Sigmoid colon (tissue), 7 donors: Measurements from ENCODE around the gene SLC1A3. TPM values are rescaled to one million over a fixed set of nuclear protein-coding genes. Genes with fewer than 3 reads are reported as not detected.

Source experiments
- DNase-seq: peaks from one replicate; pipeline ENCODE4 v3.0.0-alpha.2; 2019
- H3K27ac ChIP-seq, 4 donors: fragments of 200-600 bp; sonication (generic); one replicate each; pipeline ENCODE4 v1.5.1; 2016 to 2019; ENCODE audit warnings: mild to moderate bottlenecking in 1 of 4
- H3K27me3 ChIP-seq, 3 donors: fragments of 200-600 bp; sonication (generic); one replicate each; pipeline ENCODE4 v1.5.1; 2019; ENCODE audit warnings: mild to moderate bottlenecking in 1 of 3
- H3K36me3 ChIP-seq, 4 donors: fragments of 200-600 bp; sonication (generic); one replicate each; pipeline ENCODE4 v1.5.1; 2016 to 2019
- H3K4me1 ChIP-seq, 4 donors: fragments of 200-600 bp; sonication (generic); one replicate each; pipeline ENCODE4 v1.5.1; 2017 to 2019
- H3K4me3 ChIP-seq, 4 donors: fragments of 200-600 bp; sonication (generic); one replicate each; pipeline ENCODE4 v1.5.1; 2017 to 2019; ENCODE audit warnings: mild to moderate bottlenecking in 2 of 4, moderate library complexity in 1 of 4
- H3K9me3 ChIP-seq, 4 donors: fragments of 200-600 bp in 3 of 4; sonication (generic) in 3 of 4; one replicate each; pipeline versions ENCODE4 v1.5.1 to v1.6.1; 2013 to 2019
- EP300 ChIP-seq, 4 donors: sonication (generic); formaldehyde crosslinking; IDR thresholded peaks; one replicate each; pipeline ENCODE4 v1.6.1; 2017; ENCODE audit warnings: antibody characterized with exemption in 4 of 4
- POLR2A ChIP-seq, 2 donors: fragments of 450-650 bp; IDR thresholded peaks; one replicate each; pipeline ENCODE4 v1.6.1; 2016; ENCODE audit warnings: antibody characterized with exemption in 2 of 2, mild to moderate bottlenecking in 2 of 2, moderate library complexity in 2 of 2
- POLR2AphosphoS5 ChIP-seq, 4 donors: sonication (generic); formaldehyde crosslinking; IDR thresholded peaks; one replicate each; pipeline ENCODE4 v1.6.1; 2017; ENCODE audit warnings: antibody characterized with exemption in 4 of 4
- WGBS, 2 donors: extraction: QIAGEN DNeasy Blood & Tissue Kit; methylation state at CpG; one replicate each; pipeline ENCODE4 v1.1.7; 2013; 5-methylcytosine and 5-hydroxymethylcytosine counted together
- intact Hi-C: fragments of 100-400 bp; cut with DNase I; formaldehyde crosslinking; loops from one replicate; pipeline ENCODE4 v1.15.1; 2023
- polyA plus RNA-seq, 3 donors: library from polyadenylated mRNA; stranded (reverse); fragments of 200-250 nt; gene quantifications; one replicate each; pipeline ENCODE4 v1.2.3, GENCODE V29; 2013
- total RNA-seq, 4 donors: library from RNA; depleted of rRNA; stranded (reverse); fragments of >200 nt; gene quantifications; one replicate each; pipeline ENCODE4 v1.1.0, GENCODE V29; 2016
- TF ChIP-seq, protein P1 (sequence below), 4 experiments: fragments of 450-650 bp in 3 of 4; fragments of 200-600 bp in 1 of 4; IDR thresholded peaks; one replicate each; pipeline ENCODE4 v1.5.1; 2016 to 2019; ENCODE audit warnings: antibody characterized with exemption in 4 of 4, mild to moderate bottlenecking in 3 of 4, moderate library complexity in 2 of 4
- donor health status: healthy with polysubstance abuse.
- donor health status: Bipolar disorder and iron deficiency.
- donor health status: healthy.

SLC1A3 gene
- total and polyA plus RNA-seq, 7 donors: 1.8 to 23.6 (median 16.8) TPM

DNA sequence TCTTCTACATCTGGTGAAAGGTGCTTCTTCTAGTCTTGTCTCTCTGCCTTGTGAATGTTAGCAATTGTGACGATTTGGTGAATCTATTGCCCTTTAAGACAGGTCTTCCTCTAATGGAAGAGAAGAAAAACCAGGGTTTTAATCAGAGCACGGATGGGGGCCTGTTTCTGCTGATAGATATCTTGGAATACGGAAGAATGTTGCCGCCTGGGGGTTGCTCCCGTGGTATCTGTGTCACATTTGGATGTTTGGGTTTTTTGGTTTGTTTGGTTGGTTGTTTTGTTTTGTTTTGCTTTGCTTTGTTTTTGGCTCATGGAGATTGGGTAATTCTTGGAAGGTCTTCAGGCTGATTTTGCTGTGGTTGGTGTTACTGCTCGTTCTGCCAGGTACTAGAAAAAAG is 9.7 kb upstream of the SLC1A3 start:
- Histone ChIP-seq H3K27me3 (no peaks in the 10 kb centered on the region), H3K36me3 (no peaks in the 10 kb centered on the region), H3K27ac (no peak overlapping the region), H3K9me3 (no peaks in the 10 kb centered on the region), H3K4me3 (no peak overlapping the region), H3K4me1 (no peaks in the 10 kb centered on the region)
- DNase-seq: no peak
- TF ChIP-seq EP300 (IDR thresholded peaks at IDR 0.05) (no peak), POLR2A (IDR thresholded peaks at IDR 0.05) (no peak), POLR2AphosphoS5 (IDR thresholded peaks at IDR 0.05) (no peak)
- TF ChIP-seq, protein P1, sequence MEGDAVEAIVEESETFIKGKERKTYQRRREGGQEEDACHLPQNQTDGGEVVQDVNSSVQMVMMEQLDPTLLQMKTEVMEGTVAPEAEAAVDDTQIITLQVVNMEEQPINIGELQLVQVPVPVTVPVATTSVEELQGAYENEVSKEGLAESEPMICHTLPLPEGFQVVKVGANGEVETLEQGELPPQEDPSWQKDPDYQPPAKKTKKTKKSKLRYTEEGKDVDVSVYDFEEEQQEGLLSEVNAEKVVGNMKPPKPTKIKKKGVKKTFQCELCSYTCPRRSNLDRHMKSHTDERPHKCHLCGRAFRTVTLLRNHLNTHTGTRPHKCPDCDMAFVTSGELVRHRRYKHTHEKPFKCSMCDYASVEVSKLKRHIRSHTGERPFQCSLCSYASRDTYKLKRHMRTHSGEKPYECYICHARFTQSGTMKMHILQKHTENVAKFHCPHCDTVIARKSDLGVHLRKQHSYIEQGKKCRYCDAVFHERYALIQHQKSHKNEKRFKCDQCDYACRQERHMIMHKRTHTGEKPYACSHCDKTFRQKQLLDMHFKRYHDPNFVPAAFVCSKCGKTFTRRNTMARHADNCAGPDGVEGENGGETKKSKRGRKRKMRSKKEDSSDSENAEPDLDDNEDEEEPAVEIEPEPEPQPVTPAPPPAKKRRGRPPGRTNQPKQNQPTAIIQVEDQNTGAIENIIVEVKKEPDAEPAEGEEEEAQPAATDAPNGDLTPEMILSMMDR (IDR thresholded peaks at IDR 0.05): no peak
- intact Hi-C loops: no loop called here
- 71 to 82% methylated on average over 6 of the region's 6 CpGs for WGBS, 2 donors

DNA sequence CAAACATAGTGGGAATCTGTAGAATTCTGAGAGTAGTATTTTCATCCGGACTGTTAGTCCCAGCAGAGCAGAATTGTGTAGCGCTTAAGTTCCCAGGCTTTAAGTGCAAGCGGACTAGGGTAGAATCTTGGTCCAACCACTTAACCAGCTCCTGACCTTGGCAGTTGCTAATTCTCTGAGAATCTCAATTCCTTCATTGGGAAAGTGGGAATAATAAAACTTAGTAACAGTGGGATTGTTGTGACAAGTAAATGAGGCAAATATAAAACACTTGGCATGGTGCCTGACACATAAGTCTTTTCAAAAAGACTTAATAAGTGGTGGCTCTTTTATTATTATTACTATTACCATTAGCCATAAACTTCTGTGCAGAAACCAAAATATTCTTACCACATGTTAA is 8.4 kb upstream of the SLC1A3 start:
- Histone ChIP-seq H3K36me3 (no peaks in the 10 kb centered on the region), H3K9me3 (no peaks in the 10 kb centered on the region)

DNA sequence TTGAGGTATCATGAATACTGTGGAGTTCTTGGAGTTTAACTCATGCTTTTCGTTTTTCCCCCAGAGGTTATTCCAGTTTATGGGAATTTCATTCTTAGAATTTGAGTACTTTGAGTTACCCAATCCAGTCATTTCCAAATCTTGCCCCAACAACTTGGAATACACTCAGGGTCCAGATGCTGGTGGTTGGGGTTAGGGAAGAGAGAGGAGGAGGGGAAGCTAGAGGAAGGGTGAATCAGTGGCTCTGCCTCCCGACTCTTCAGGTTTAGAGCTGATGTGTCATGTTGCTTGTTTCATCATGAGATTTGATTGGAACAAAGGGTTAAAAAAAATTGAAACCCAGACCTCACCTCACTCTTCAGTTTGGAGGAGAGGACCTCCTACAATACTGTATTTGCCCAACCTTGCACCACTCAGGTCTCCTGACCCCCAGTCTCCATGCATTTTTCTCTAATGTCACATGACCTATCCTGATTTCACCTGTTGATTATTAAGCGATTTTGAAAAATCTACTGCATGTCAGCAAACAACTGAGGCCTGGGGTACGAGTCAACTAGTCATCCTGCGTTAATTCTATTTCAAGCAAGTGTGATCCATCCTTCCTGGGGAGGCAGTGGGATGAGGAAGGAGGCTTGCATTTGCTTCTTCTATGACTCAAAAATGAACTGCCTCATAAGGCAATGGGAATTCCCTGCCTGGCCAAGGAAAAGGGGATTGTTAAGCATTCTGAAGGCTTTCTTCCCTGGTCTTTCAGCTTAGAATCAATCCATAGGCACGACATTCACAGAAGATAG is 6.2 kb upstream of the SLC1A3 start:
- TF ChIP-seq EP300 (IDR thresholded peaks at IDR 0.05): no peak
- no peak for TF ChIP-seq POLR2AphosphoS5 (IDR thresholded peaks at IDR 0.05)
- TF ChIP-seq, protein P1 (IDR thresholded peaks at IDR 0.05): no peak
- no peaks in the 10 kb centered on the region for H3K4me1 ChIP-seq
- no peak overlapping the region for H3K4me3 ChIP-seq
- no peaks in the 10 kb centered on the region for H3K9me3 ChIP-seq
- no peaks in the 10 kb centered on the region for H3K27me3 ChIP-seq
- 65 to 70% methylated on average over 6 of the region's 6 CpGs for WGBS, 2 donors
- DNase-seq: no peak
- H3K36me3 ChIP-seq: no peaks in the 10 kb centered on the region
- intact Hi-C loops: no loop called here
- H3K27ac ChIP-seq: no peak overlapping the region

More for the DNA sequence above, 8.4 kb upstream of the SLC1A3 start:
- no peak for DNase-seq
- Histone ChIP-seq H3K27ac (no peak overlapping the region), H3K27me3 (no peaks in the 10 kb centered on the region), H3K4me1 (no peaks in the 10 kb centered on the region), H3K4me3 (no peak overlapping the region)
- intact Hi-C loops: no loop called here
- WGBS, 2 donors: 82 to 85% methylated on average over 3 of the region's 3 CpGs
- TF ChIP-seq EP300 (IDR thresholded peaks at IDR 0.05) (no peak), POLR2A (IDR thresholded peaks at IDR 0.05) (no peak)

DNA sequence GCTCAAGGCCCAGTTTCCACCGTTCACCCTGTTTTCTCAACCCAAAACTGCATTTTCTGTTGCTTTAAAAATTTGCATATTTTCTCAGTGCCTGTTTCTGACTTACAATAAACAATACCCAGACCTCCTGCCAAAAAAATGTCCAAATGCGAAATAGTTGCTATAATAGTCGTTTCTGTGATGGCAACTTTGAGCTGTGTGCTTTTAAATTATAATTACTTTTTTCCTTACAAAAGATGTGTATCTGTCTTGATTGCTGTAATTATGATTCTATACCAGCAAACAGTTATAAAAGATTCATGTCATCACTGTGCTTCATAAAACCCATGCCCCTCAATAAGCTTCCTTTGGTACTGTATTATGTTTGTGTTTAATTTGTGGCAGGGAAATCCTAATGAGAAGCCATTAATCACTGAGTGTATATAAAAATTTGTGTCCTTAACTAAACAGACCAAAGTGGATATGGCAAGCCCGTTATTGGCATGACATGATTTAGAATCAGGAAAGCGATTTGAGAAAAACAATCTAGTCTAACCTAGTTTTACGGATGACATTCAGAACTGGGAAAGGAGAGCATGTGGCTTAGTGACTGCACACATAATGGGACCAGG is 5.4 kb upstream of the SLC1A3 start:
- 53 to 68% methylated on average over 6 of the region's 6 CpGs for WGBS, 2 donors
- no peak overlapping the region for H3K27ac ChIP-seq
- no peaks in the 10 kb centered on the region for H3K9me3 ChIP-seq
- TF ChIP-seq POLR2AphosphoS5 (IDR thresholded peaks at IDR 0.05): no peak
- no peak for TF ChIP-seq EP300 (IDR thresholded peaks at IDR 0.05)
- TF ChIP-seq, protein P1 (IDR thresholded peaks at IDR 0.05): no peak
- no peak for TF ChIP-seq POLR2A (IDR thresholded peaks at IDR 0.05)
- intact Hi-C loops: no loop called here
- H3K36me3 ChIP-seq: no peaks in the 10 kb centered on the region
- DNase-seq: no peak
- peaks cover 0 to 3% (median 0%) of the 10 kb centered on the region in 4 donors for H3K4me1 ChIP-seq
- H3K27me3 ChIP-seq: no peaks in the 10 kb centered on the region
- H3K4me3 ChIP-seq: no peak overlapping the region

DNA sequence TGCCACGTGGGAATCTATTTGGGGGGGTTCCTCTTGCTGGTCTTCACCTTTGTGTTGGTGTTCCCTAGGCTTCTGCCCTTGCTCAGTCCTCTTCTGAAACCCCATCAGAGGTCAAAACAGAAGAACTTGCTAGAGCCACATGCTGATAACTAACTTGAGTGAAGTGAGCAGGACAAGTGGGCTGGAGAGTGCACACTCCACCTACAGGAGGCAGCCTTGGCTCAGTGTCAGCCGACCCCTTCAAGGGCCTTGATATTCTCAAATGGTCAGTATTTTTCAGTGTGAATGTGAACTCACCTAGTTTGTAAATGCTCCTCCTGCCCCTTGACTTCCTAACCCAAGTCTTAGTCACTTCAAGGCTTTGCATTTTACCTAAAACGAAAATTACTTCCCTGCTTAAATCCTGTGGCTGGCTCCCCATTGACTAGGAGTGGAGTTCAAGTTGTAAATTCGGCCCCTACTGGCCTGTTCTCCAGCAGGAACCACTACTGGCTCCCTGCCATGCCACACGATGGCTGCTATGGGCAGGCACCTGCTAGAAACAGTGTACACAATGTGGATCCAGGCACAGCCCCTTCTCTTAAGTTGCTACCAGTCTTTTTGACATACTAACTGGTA is 3.6 kb upstream of the SLC1A3 start:
- H3K9me3 ChIP-seq: no peaks in the 10 kb centered on the region
- H3K27me3 ChIP-seq: peaks cover 0 to 3% (median 0%) of the 10 kb centered on the region in 3 donors
- no peak for DNase-seq
- WGBS, 2 donors: 47 to 61% methylated on average over 5 of the region's 5 CpGs
- no peak overlapping the region for H3K27ac ChIP-seq
- H3K36me3 ChIP-seq: no peaks in the 10 kb centered on the region
- TF ChIP-seq POLR2AphosphoS5 (IDR thresholded peaks at IDR 0.05) (no peak), POLR2A (IDR thresholded peaks at IDR 0.05) (no peak), EP300 (IDR thresholded peaks at IDR 0.05) (no peak)
- TF ChIP-seq, protein P1 (IDR thresholded peaks at IDR 0.05): no peak
- no peak overlapping the region for H3K4me3 ChIP-seq
- H3K4me1 ChIP-seq: peaks cover 0 to 8% (median 6%) of the 10 kb centered on the region in 4 donors
- intact Hi-C loops: no loop called here
